Measurements from ENCODE around the gene NOTCH1.

- TF ChIP-seq CTCF (IDR thresholded peaks at IDR 0.05; ENCODE audit: low read depth, low read length): no peak
- no peak for TF ChIP-seq EZH2phosphoT487 (IDR thresholded peaks at IDR 0.05; ENCODE audit: low read depth)
Observed at GRCh38 chr9:136527131-136527530, 18.7 kb downstream of the NOTCH1 start.
